ENCODE measurements around the gene HOXC12. TPM values are rescaled to one million over a fixed set of nuclear protein-coding genes. Genes with fewer than 3 reads are reported as not detected.

The HOXC12 gene
- total RNA-seq, 1 donor from 2014 or later = not detected

- no peaks in the 10 kb centered on the region for H3K9me3 Mint-ChIP-seq (ENCODE audit: low read depth)
- no peaks in the 10 kb centered on the region for H3K4me1 Mint-ChIP-seq (ENCODE audit: low read depth)
- no peak for DNase-seq (ENCODE audit: low spot score, unreplicated experiment)
- peaks cover 100% of the 10 kb centered on the region for H3K27me3 Mint-ChIP-seq
- no peaks in the 10 kb centered on the region for H3K36me3 Mint-ChIP-seq (ENCODE audit: insufficient read depth)
- no peak overlapping the region for H3K4me3 Mint-ChIP-seq (ENCODE audit: low read depth)
- TF ChIP-seq, protein P1, sequence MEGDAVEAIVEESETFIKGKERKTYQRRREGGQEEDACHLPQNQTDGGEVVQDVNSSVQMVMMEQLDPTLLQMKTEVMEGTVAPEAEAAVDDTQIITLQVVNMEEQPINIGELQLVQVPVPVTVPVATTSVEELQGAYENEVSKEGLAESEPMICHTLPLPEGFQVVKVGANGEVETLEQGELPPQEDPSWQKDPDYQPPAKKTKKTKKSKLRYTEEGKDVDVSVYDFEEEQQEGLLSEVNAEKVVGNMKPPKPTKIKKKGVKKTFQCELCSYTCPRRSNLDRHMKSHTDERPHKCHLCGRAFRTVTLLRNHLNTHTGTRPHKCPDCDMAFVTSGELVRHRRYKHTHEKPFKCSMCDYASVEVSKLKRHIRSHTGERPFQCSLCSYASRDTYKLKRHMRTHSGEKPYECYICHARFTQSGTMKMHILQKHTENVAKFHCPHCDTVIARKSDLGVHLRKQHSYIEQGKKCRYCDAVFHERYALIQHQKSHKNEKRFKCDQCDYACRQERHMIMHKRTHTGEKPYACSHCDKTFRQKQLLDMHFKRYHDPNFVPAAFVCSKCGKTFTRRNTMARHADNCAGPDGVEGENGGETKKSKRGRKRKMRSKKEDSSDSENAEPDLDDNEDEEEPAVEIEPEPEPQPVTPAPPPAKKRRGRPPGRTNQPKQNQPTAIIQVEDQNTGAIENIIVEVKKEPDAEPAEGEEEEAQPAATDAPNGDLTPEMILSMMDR (IDR thresholded peaks at IDR 0.05; ENCODE audit: unreplicated experiment) = no peak
- H3K27ac Mint-ChIP-seq = no peak overlapping the region
These were observed 22.7 kb upstream of the HOXC12 start for GRCh38 chr12:53931844-53932581.

DNA sequence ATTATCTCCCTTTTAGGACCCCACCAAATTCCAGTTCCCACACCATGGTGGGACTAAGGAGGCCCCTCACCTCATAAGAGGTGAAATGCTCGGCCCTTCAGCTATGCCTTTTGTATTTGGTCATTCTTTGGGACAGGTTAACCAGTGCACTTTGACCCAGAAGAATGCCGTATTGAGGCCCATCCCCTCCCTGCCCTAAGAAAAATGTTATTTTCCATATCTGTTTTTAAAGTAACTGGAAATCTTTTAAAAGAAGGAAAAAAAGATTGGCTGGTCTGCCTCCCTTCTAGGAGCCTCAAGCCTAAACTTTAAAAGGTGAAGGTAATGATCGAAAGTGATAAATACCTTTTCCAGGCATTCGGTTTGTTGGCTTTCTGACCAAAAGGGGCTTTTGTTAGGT is 21.8 kb upstream of the HOXC12 start:
- DNase-seq (ENCODE audit: low spot score, unreplicated experiment) = no peak
- Mint-ChIP-seq H3K4me3 (ENCODE audit: low read depth) (no peak overlapping the region), H3K4me1 (ENCODE audit: low read depth) (no peaks in the 10 kb centered on the region), H3K36me3 (ENCODE audit: insufficient read depth) (no peaks in the 10 kb centered on the region), H3K9me3 (ENCODE audit: low read depth) (no peaks in the 10 kb centered on the region), H3K27ac (no peak overlapping the region), H3K27me3 (peaks cover 100% of the 10 kb centered on the region)
- TF ChIP-seq, protein P1 (IDR thresholded peaks at IDR 0.05; ENCODE audit: unreplicated experiment) = no peak

- no peak for DNase-seq (ENCODE audit: low spot score, unreplicated experiment)
- H3K27ac Mint-ChIP-seq = no peak overlapping the region
- no peaks in the 10 kb centered on the region for H3K9me3 Mint-ChIP-seq (ENCODE audit: low read depth)
- no peaks in the 10 kb centered on the region for H3K36me3 Mint-ChIP-seq (ENCODE audit: insufficient read depth)
- no peaks in the 10 kb centered on the region for H3K4me1 Mint-ChIP-seq (ENCODE audit: low read depth)
- TF ChIP-seq, protein P1 (IDR thresholded peaks at IDR 0.05; ENCODE audit: unreplicated experiment) = no peak
- H3K4me3 Mint-ChIP-seq (ENCODE audit: low read depth) = no peak overlapping the region
- H3K27me3 Mint-ChIP-seq = peaks cover 97% of the 10 kb centered on the region
These were observed 19.0 kb upstream of the HOXC12 start for GRCh38 chr12:53935383-53936341.

- Mint-ChIP-seq H3K27ac (no peak overlapping the region), H3K36me3 (ENCODE audit: insufficient read depth) (no peaks in the 10 kb centered on the region), H3K4me3 (ENCODE audit: low read depth) (no peak overlapping the region), H3K4me1 (ENCODE audit: low read depth) (no peaks in the 10 kb centered on the region), H3K9me3 (ENCODE audit: low read depth) (no peaks in the 10 kb centered on the region), H3K27me3 (peaks cover 95% of the 10 kb centered on the region)
- TF ChIP-seq, protein P1 (IDR thresholded peaks at IDR 0.05; ENCODE audit: unreplicated experiment) = no peak
- DNase-seq (ENCODE audit: low spot score, unreplicated experiment) = no peak
These were observed 17.6 kb upstream of the HOXC12 start for GRCh38 chr12:53937099-53937498.

DNA sequence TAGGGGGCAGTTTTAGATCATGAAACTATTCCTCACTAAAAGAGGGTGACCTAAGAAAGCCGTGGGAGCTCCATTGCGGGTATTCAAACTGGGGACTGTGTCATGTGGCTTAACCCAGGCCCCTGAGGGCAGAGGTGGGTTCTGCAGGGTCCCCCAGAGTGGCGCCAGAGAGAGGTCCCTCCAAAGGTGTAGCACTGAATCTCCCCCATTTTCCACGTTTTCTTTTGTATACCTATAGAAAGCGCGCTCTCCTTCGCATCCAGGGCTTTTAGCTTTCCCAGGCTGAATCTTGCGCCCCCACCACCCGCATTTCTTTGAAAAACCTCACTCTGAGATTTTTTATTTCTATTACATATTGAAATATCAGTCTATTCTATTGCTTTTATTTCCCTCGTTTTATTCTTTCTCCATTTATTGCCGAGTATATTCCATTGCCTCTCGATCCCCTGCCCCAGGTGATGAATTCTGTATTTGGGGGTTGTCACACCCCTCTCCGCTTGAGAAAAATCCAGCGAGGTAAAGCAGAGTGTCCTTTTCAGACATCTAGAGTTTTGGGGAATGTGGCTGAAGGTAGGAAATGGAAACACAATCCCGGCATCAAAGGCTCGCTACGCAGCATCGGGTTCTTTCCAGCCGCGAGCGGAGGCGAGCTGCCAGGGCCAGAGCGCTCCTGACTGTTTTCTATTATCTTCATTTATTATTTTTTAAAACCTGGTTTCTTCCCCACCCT is 16.9 kb upstream of the HOXC12 start:
- no peaks in the 10 kb centered on the region for H3K36me3 Mint-ChIP-seq (ENCODE audit: insufficient read depth)
- H3K9me3 Mint-ChIP-seq (ENCODE audit: low read depth) = no peaks in the 10 kb centered on the region
- no peaks in the 10 kb centered on the region for H3K4me1 Mint-ChIP-seq (ENCODE audit: low read depth)
- H3K27ac Mint-ChIP-seq = no peak overlapping the region
- H3K4me3 Mint-ChIP-seq (ENCODE audit: low read depth) = no peak overlapping the region
- TF ChIP-seq, protein P1 (IDR thresholded peaks at IDR 0.05; ENCODE audit: unreplicated experiment) = no peak
- no peak for DNase-seq (ENCODE audit: low spot score, unreplicated experiment)
- peaks cover 95% of the 10 kb centered on the region for H3K27me3 Mint-ChIP-seq

All from progenitor cell of endocrine pancreas (in vitro differentiated cells).